GM13976 (cell line): ENCODE measurements around the gene ARHGAP26.

Experiments used
- DNase-seq: peaks from one replicate; pipeline ENCODE4 v3.0.0; 2012; ENCODE audit warnings: low spot score
- CTCF ChIP-seq: IDR thresholded peaks from 2 replicates; pipeline ENCODE4 v1.5.1; 2012; ENCODE audit warnings: borderline replicate concordance, mild to moderate bottlenecking; ENCODE audit not compliant: insufficient read depth; ENCODE audit errors: extremely low read depth, missing control alignments, control extremely low read depth
- in situ Hi-C: fragments of 300-500 bp; cut with MboI; formaldehyde crosslinking; loops from one replicate; pipeline ENCODE4 v1.12.0; 2022; ENCODE audit warnings: low sequenced_read_pairs, mixed read lengths, inconsistent platforms; ENCODE audit not compliant: unreplicated experiment

Gene ARHGAP26

GRCh38 chr5:142837081-142837725 lies 67.0 kb downstream of the ARHGAP26 start:
- in situ Hi-C loops, result no loop called here
- no peak for DNase-seq
- TF ChIP-seq CTCF, result no peak

GRCh38 chr5:142838845-142839244 lies 68.7 kb downstream of the ARHGAP26 start:
- in situ Hi-C loops, result no loop called here
- DNase-seq, result no peak
- no peak for TF ChIP-seq CTCF

- in situ Hi-C loops, result no loop called here
- DNase-seq, result no peak
- TF ChIP-seq CTCF, result no peak
These were observed 69.7 kb downstream of the ARHGAP26 start for GRCh38 chr5:142839711-142840346.

GRCh38 chr5:142840575-142840974 lies 70.4 kb downstream of the ARHGAP26 start:
- no peak for TF ChIP-seq CTCF
- in situ Hi-C loops, result no loop called here
- DNase-seq, result no peak

GRCh38 chr5:142841511-142842265 lies 71.5 kb downstream of the ARHGAP26 start:
- DNase-seq, result no peak
- in situ Hi-C loops, result no loop called here
- no peak for TF ChIP-seq CTCF

- TF ChIP-seq CTCF, result no peak
- no peak for DNase-seq
- in situ Hi-C loops, result no loop called here
These were observed 73.1 kb downstream of the ARHGAP26 start for GRCh38 chr5:142842994-142843905.
